ENCODE results near the gene CCDC195. TPM values are rescaled to one million over a fixed set of nuclear protein-coding genes. Genes with fewer than 3 reads are reported as not detected.

Gene CCDC195
- total RNA-seq (2014; rRNA removed; shearing (Covaris generic)), result not detected in 2 replicates
- not detected in 2 replicates for polyA plus RNA-seq (2016; fragmentation: Nextera tagmentation; extraction: Ambion mirVana)

- no peaks in the 10 kb centered on the region for H4K20me1 ChIP-seq (ENCODE audit: insufficient read depth)
- H3K9me2 ChIP-seq (ENCODE audit: insufficient read depth), result no peaks in the 10 kb centered on the region
- 67% methylated on average over 5 of the region's 5 CpGs for WGBS, 2 experiments (ENCODE audit: low coverage in 1 of 2, low lambda C conversion rate in 2 of 2, missing lambda C conversion rate in 2 of 2)
- TF ChIP-seq EZH2phosphoT487 (IDR thresholded peaks at IDR 0.05; ENCODE audit: insufficient read depth, low read depth) (no peak), EZH2 (IDR thresholded peaks at IDR 0.05; ENCODE audit: insufficient read depth, poor library complexity, severe bottlenecking) (no peak)
- H3K9me3 ChIP-seq (ENCODE audit: low read depth), result no peaks in the 10 kb centered on the region
- no peak within 1 kb of the TSS for H3K9ac ChIP-seq
- no peaks in the 10 kb centered on the region for H3K27me3 ChIP-seq (replicated peaks; ENCODE audit: insufficient read depth)
- DNase-seq, result no peak
- H3K4me2 ChIP-seq (ENCODE audit: unreplicated experiment), result no peak within 1 kb of the TSS
- no peak within 1 kb of the TSS for H3K27ac ChIP-seq
- no peak within 1 kb of the TSS for H2AFZ ChIP-seq
- H3F3A ChIP-seq (ENCODE audit: insufficient read depth), result no peaks in the 10 kb centered on the region
- no peak within 1 kb of the TSS for H3K4me3 ChIP-seq
- in situ Hi-C loops (cut with MboI), result no loop called here
- no peaks in the 10 kb centered on the region for H3K36me3 ChIP-seq (ENCODE audit: low read depth)
- H3K4me1 ChIP-seq (ENCODE audit: insufficient read depth), result no peaks in the 10 kb centered on the region
- H3K79me2 ChIP-seq (ENCODE audit: insufficient read depth), result no peaks in the 10 kb centered on the region
These were observed at the start of gene CCDC195 for GRCh38 chr2:224716201-224716600. Gene CCDC195, minus strand, starts transcription at chr2:224716365. Its CDS starts 0 bp downstream, at chr2:224716365.

- Histone ChIP-seq H3K9ac (no peak overlapping the region), H2AFZ (no peak overlapping the region), H3K4me2 (ENCODE audit: unreplicated experiment) (no peak overlapping the region), H3F3A (ENCODE audit: insufficient read depth) (peaks cover 14% of the 10 kb centered on the region; the same call in 1 of the 2 replicates), H3K27me3 (replicated peaks; ENCODE audit: insufficient read depth) (no peaks in the 10 kb centered on the region), H3K27ac (no peak overlapping the region), H3K9me3 (ENCODE audit: low read depth) (no peaks in the 10 kb centered on the region), H4K20me1 (ENCODE audit: insufficient read depth) (no peaks in the 10 kb centered on the region), H3K9me2 (ENCODE audit: insufficient read depth) (no peaks in the 10 kb centered on the region), H3K4me3 (no peak overlapping the region), H3K79me2 (ENCODE audit: insufficient read depth) (no peaks in the 10 kb centered on the region), H3K36me3 (ENCODE audit: low read depth) (peaks cover 57% of the 10 kb centered on the region), H3K4me1 (ENCODE audit: insufficient read depth) (no peaks in the 10 kb centered on the region)
- in situ Hi-C loops (cut with MboI), result no loop called here
- 78 to 82% methylated on average over 2 of the region's 2 CpGs for WGBS, 2 experiments (ENCODE audit: low coverage in 1 of 2, low lambda C conversion rate in 2 of 2, missing lambda C conversion rate in 2 of 2)
- TF ChIP-seq EZH2 (IDR thresholded peaks at IDR 0.05; ENCODE audit: insufficient read depth, poor library complexity, severe bottlenecking) (no peak), EZH2phosphoT487 (IDR thresholded peaks at IDR 0.05; ENCODE audit: insufficient read depth, low read depth) (no peak)
- DNase-seq, result no peak
These were observed 48.5 kb upstream of the CCDC195 start for GRCh38 chr2:224764565-224765236.

- Histone ChIP-seq H3K79me2 (ENCODE audit: insufficient read depth) (no peaks in the 10 kb centered on the region), H3K4me2 (ENCODE audit: unreplicated experiment) (no peak overlapping the region), H3K27ac (no peak overlapping the region), H3K9ac (no peak overlapping the region), H3K4me1 (ENCODE audit: insufficient read depth) (peaks cover 12% of the 10 kb centered on the region), H3F3A (ENCODE audit: insufficient read depth) (peaks cover 27% of the 10 kb centered on the region; the same call in 1 of the 2 replicates), H3K9me3 (ENCODE audit: low read depth) (no peaks in the 10 kb centered on the region), H3K36me3 (ENCODE audit: low read depth) (peaks cover 25% of the 10 kb centered on the region), H3K9me2 (ENCODE audit: insufficient read depth) (no peaks in the 10 kb centered on the region), H2AFZ (no peak overlapping the region), H3K27me3 (replicated peaks; ENCODE audit: insufficient read depth) (no peaks in the 10 kb centered on the region), H4K20me1 (ENCODE audit: insufficient read depth) (no peaks in the 10 kb centered on the region), H3K4me3 (no peak overlapping the region)
- no peak for DNase-seq
- WGBS, 2 experiments (ENCODE audit: low coverage in 1 of 2, low lambda C conversion rate in 2 of 2, missing lambda C conversion rate in 2 of 2), result 96 to 100% methylated on average over 3 of the region's 3 CpGs
- TF ChIP-seq EZH2 (IDR thresholded peaks at IDR 0.05; ENCODE audit: insufficient read depth, poor library complexity, severe bottlenecking) (no peak), EZH2phosphoT487 (IDR thresholded peaks at IDR 0.05; ENCODE audit: insufficient read depth, low read depth) (no peak)
- in situ Hi-C loops (cut with MboI), result no loop called here
These were observed 41.9 kb upstream of the CCDC195 start for GRCh38 chr2:224757934-224758548.

GRCh38 chr2:224753743-224754540 is 37.8 kb upstream of the CCDC195 start:
- peaks cover 4% of the 10 kb centered on the region; the same call in 1 of the 2 replicates for H3K36me3 ChIP-seq (ENCODE audit: low read depth)
- WGBS, 2 experiments (ENCODE audit: low coverage in 1 of 2, low lambda C conversion rate in 2 of 2, missing lambda C conversion rate in 2 of 2), result 0 to 4% methylated on average over 1 of the region's 1 CpG
- H3K4me2 ChIP-seq (ENCODE audit: unreplicated experiment), result peak overlapping the region; percentile 33
- H3K4me1 ChIP-seq (ENCODE audit: insufficient read depth), result peaks cover 12% of the 10 kb centered on the region
- H3K9ac ChIP-seq, result peak overlapping the region; percentile 53
- in situ Hi-C loops (cut with MboI), result no loop called here
- no peaks in the 10 kb centered on the region for H3K79me2 ChIP-seq (ENCODE audit: insufficient read depth)
- H4K20me1 ChIP-seq (ENCODE audit: insufficient read depth), result no peaks in the 10 kb centered on the region
- H3K9me2 ChIP-seq (ENCODE audit: insufficient read depth), result no peaks in the 10 kb centered on the region
- no peaks in the 10 kb centered on the region for H3K9me3 ChIP-seq (ENCODE audit: low read depth)
- no peak for TF ChIP-seq EZH2phosphoT487 (IDR thresholded peaks at IDR 0.05; ENCODE audit: insufficient read depth, low read depth)
- TF ChIP-seq EZH2 (IDR thresholded peaks at IDR 0.05; ENCODE audit: insufficient read depth, poor library complexity, severe bottlenecking), result no peak
- H2AFZ ChIP-seq, result 0 out of 2 replicates have a peak overlapping the region, but pooled peaks have one; percentile 30
- no peaks in the 10 kb centered on the region for H3K27me3 ChIP-seq (replicated peaks; ENCODE audit: insufficient read depth)
- H3F3A ChIP-seq (ENCODE audit: insufficient read depth), result peaks cover 21% of the 10 kb centered on the region; the same call in 1 of the 2 replicates
- DNase-seq, result peak; percentile 87
- peak overlapping the region; percentile 83 for H3K27ac ChIP-seq
- H3K4me3 ChIP-seq, result no peak overlapping the region
